A549 (cell line): ENCODE measurements around the gene PGBD5. TPM values are rescaled to one million over a fixed set of nuclear protein-coding genes. Genes with fewer than 3 reads are reported as not detected.

Experiments used
- ATAC-seq, 2 experiments: fragments of 200-7000 bp in 1 of 2; fragments of >200 bp in 1 of 2; cut with Nextera tagmentation in 1 of 2; cut with Tn5 transposase in 1 of 2; 3 replicates each; pipeline versions ENCODE4 v1.8.0 to v1.9.1; 2018 to 2020; ENCODE audit warnings: mild to moderate bottlenecking in 1 of 2, moderate library complexity in 1 of 2
- CTCF ChIA-PET: fragments of 300-600 bp; sonication (Branson Sonifier 250); formaldehyde crosslinking; extraction: SDS; loops from one replicate; lab custom pipeline; 2021; ENCODE audit warnings: antibody characterized with exemption, inconsistent platforms; lab: Yijun Ruan, JAX
- POLR2A ChIA-PET: fragments of 350-600 bp; formaldehyde crosslinking; extraction: SDS; loops from one replicate; lab custom pipeline; 2021; ENCODE audit warnings: antibody characterized with exemption, inconsistent platforms; lab: Yijun Ruan, JAX
- DNase-seq, 2 experiments: peaks; one replicate each; pipeline versions ENCODE4 v3.0.0 to v3.0.0-alpha.2; 2011 to 2016; ENCODE audit warnings: low read depth in 1 of 2, low spot score in 1 of 2
- FAIRE-seq: peaks from 2 replicates; lab custom pipeline; 2011; peaks lifted over from hg19 to GRCh38; lab: Jason Lieb, UNC
- H3K27ac ChIP-seq, 2 experiments: fragments of >200 bp; sonication (Bioruptor Twin); formaldehyde crosslinking; 3 replicates each; pipeline ENCODE4 v1.5.1; 2016 to 2017
- H3K4me1 ChIP-seq: fragments of >200 bp; sonication (Bioruptor Twin); formaldehyde crosslinking; 3 replicates; pipeline ENCODE4 v1.6.1; 2016
- H3K4me2 ChIP-seq: fragments of >200 bp; sonication (Bioruptor Twin); formaldehyde crosslinking; 3 replicates; pipeline ENCODE4 v1.6.1; 2016
- H3K4me3 ChIP-seq: fragments of >200 bp; sonication (Bioruptor Twin); formaldehyde crosslinking; 3 replicates; pipeline ENCODE4 v1.5.1; 2016
- H3K9me3 ChIP-seq: fragments of >200 bp; sonication (Bioruptor Twin); formaldehyde crosslinking; 3 replicates; pipeline ENCODE4 v1.6.1; 2016
- ATOH8 ChIP-seq: fragments of 250-450 bp; sonication (Bioruptor Pico); IDR thresholded peaks from 2 replicates; pipeline ENCODE4 v1.5.0; 2020; ENCODE audit warnings: low read depth, mild to moderate bottlenecking, moderate library complexity
- BCL3 ChIP-seq: fragments of >200 bp; sonication (Bioruptor Twin); formaldehyde crosslinking; IDR thresholded peaks from 3 replicates; pipeline ENCODE4 v1.6.1; 2016
- CBX2 ChIP-seq: fragments of 200-600 bp; sonication (generic); IDR thresholded peaks from 2 replicates; pipeline ENCODE4 v1.6.1; 2016; ENCODE audit warnings: low read depth, mild to moderate bottlenecking, borderline replicate concordance
- CEBPB ChIP-seq, 2 experiments: fragments of >200 bp in 1 of 2; sonication (Bioruptor Twin) in 1 of 2; formaldehyde crosslinking in 1 of 2; IDR thresholded peaks; 2 replicates each; pipeline ENCODE4 v1.6.1; 2012 to 2016
- HDAC2 ChIP-seq: fragments of 200-600 bp; sonication (generic); IDR thresholded peaks from 2 replicates; pipeline ENCODE4 v1.6.1; 2016
- HEYL ChIP-seq: fragments of 250-450 bp; sonication (Bioruptor Pico); IDR thresholded peaks from 2 replicates; pipeline ENCODE4 v1.8.0; 2021; ENCODE audit warnings: mild to moderate bottlenecking, moderate library complexity
- HOXB13 ChIP-seq: fragments of 250-450 bp; sonication (Bioruptor Pico); IDR thresholded peaks from 2 replicates; pipeline ENCODE4 v1.5.0; 2020; ENCODE audit warnings: low read depth, mild to moderate bottlenecking, moderate library complexity
- HOXB5 ChIP-seq: fragments of 250-450 bp; sonication (Bioruptor Pico); IDR thresholded peaks from 2 replicates; pipeline ENCODE4 v1.5.0; 2020; ENCODE audit warnings: mild to moderate bottlenecking, moderate library complexity
- JUNB ChIP-seq: fragments of >200 bp; sonication (Bioruptor Twin); formaldehyde crosslinking; IDR thresholded peaks from 2 replicates; pipeline ENCODE4 v1.6.1; 2016
- MAX ChIP-seq: IDR thresholded peaks from 2 replicates; pipeline ENCODE4 v1.6.1; 2012
- MYC ChIP-seq: IDR thresholded peaks from 2 replicates; pipeline ENCODE4 v1.6.1; 2012; ENCODE audit warnings: mild to moderate bottlenecking, inconsistent platforms, low read length, improper control_type of control experiment, borderline replicate concordance
- RAD21 ChIP-seq, 2 experiments: fragments of >200 bp in 1 of 2; sonication (Bioruptor Twin) in 1 of 2; formaldehyde crosslinking in 1 of 2; IDR thresholded peaks in 1 of 2; conservative IDR thresholded peaks in 1 of 2; 2 replicates in 1 of 2; 3 replicates in 1 of 2; pipeline ENCODE4 v1.6.1; 2012 to 2018; ENCODE audit warnings: inconsistent platforms in 1 of 2
- RNF2 ChIP-seq: fragments of 200-600 bp; sonication (generic); IDR thresholded peaks from 2 replicates; pipeline ENCODE4 v1.6.1; 2016; ENCODE audit warnings: low read depth, mild to moderate bottlenecking, antibody characterized with exemption, moderate library complexity, borderline replicate concordance
- TFCP2L1 ChIP-seq: fragments of 250-450 bp; sonication (Bioruptor Pico); IDR thresholded peaks from 2 replicates; pipeline ENCODE4 v1.5.0; 2021; ENCODE audit warnings: mild to moderate bottlenecking
- USF2 ChIP-seq: fragments of 450-650 bp; IDR thresholded peaks from 2 replicates; pipeline ENCODE4 v1.6.1; 2014; ENCODE audit warnings: antibody characterized with exemption
- ZNF302 ChIP-seq: fragments of 250-450 bp; sonication (Bioruptor Pico); IDR thresholded peaks from 2 replicates; pipeline ENCODE4 v1.9.0; 2021; ENCODE audit warnings: inconsistent platforms, mild to moderate bottlenecking, moderate library complexity
- WGBS: methylation state at CpG from one replicate; pipeline ENCODE4 v1.1.6; 2017; ENCODE audit errors: missing lambda C conversion rate; 5-methylcytosine and 5-hydroxymethylcytosine counted together
- polyA plus RNA-seq, 4 experiments: library from polyadenylated mRNA; depleted of rRNA in 3 of 4; stranded (reverse); fragments of >200 nt; fragmentation: RNase III in 1 of 4; extraction: RNeasy Plus Mini Kit Qiagen cat#74134 plus additional on column Dnase treatment in 1 of 4; gene quantifications; 2 replicates in 3 of 4; 3 replicates in 1 of 4; pipeline ENCODE4 v1.2.3, GENCODE V29; 2011 to 2017
- TF ChIP-seq, protein P1 (sequence below): fragments of 250-450 bp; sonication (Bioruptor Pico); IDR thresholded peaks from 2 replicates; pipeline ENCODE4 v1.5.0; 2021; ENCODE audit warnings: mild to moderate bottlenecking, moderate library complexity, borderline replicate concordance

PGBD5 gene
- polyA plus RNA-seq, 2 of the 4 experiments (the other 2 are of a cell fraction): 0.04 to 0.66 TPM

DNA sequence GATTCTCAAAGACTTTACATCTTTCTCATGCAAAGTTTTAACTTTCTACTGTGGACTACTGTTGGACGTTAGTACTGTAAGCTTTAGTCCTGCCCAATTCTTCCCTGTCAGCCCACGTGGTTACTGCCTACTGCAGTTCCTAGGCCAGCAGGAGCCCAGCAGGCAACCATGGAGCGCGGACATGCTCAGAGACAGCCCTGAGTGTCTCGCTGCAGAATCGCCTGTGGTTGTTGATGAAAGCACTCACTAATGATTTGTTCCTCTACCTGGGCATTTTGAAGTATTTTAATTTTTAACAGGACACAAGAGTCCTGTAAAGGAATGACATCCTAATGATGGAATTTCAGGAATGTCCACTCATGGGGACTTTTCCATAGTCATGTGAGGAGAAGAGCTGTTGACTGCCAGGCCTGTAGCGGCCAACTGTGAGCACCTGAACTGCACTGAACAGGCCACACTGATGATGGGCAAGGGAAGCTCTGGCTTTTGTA lies 44.1 kb downstream of the PGBD5 start:
- peak overlapping the region; percentile 4; the same call in 2 of the 3 replicates for H3K4me2 ChIP-seq
- no peak overlapping the region for H3K4me3 ChIP-seq
- peaks cover 8% of the 10 kb centered on the region; the same call in 2 of the 3 replicates for H3K4me1 ChIP-seq
- TF ChIP-seq TFCP2L1 (CRISPR knock-in tag) (no peak), MAX (peak; percentile 32; the same call in 1 of the 2 replicates)
- DNase-seq (peak; percentile 16 to 28), FAIRE-seq (no peak), ATAC-seq (peak; percentile 69; a peak in 5 of 6 replicates)
- 41% methylated on average over 7 of the region's 7 CpGs for WGBS
- CTCF ChIA-PET: interaction anchor here (0.7 kb wide), 1 partner anchor 11 kb away, joined by 3 read pairs; no protein-coding TSS in a partner anchor
- H3K27ac ChIP-seq: no peak overlapping the region
- POLR2A ChIA-PET: no interaction called here
- peaks cover 14% of the 10 kb centered on the region for H3K9me3 ChIP-seq

GRCh38 chr1:230381585-230381984 lies 44.5 kb downstream of the PGBD5 start:
- Histone ChIP-seq H3K27ac (no peak overlapping the region), H3K4me3 (no peak overlapping the region), H3K9me3 (peaks cover 14% of the 10 kb centered on the region), H3K4me1 (peaks cover 8% of the 10 kb centered on the region; the same call in 2 of the 3 replicates), H3K4me2 (peak overlapping the region; percentile 4; the same call in 1 of the 3 replicates)
- no peak; a peak in 1 of 6 replicates for ATAC-seq
- FAIRE-seq: no peak
- no peak for DNase-seq
- ChIA-PET POLR2A (no interaction called here), CTCF (no interaction called here)
- TF ChIP-seq HOXB5 (no peak), CEBPB (IDR thresholded peaks at IDR 0.05) (no peak)
- WGBS: 69% methylated on average over 6 of the region's 6 CpGs

GRCh38 chr1:230381049-230381467 lies 45.1 kb downstream of the PGBD5 start:
- ATAC-seq (peak in 1 of 2 experiments; percentile 19; a peak in 1 of 6 replicates), FAIRE-seq (no peak), DNase-seq (no peak)
- TF ChIP-seq HOXB13 (CRISPR knock-in tag) (no peak), ZNF302 (CRISPR knock-in tag) (no peak), ATOH8 (CRISPR knock-in tag) (no peak), CEBPB (IDR thresholded peaks at IDR 0.05) (0 out of 4 replicates have a peak, but pooled peaks of 1 of the 2 experiments have one; percentile 27)
- H3K27ac ChIP-seq: no peak overlapping the region
- no peak overlapping the region for H3K4me3 ChIP-seq
- H3K9me3 ChIP-seq: peaks cover 14% of the 10 kb centered on the region
- 75% methylated on average over 3 of the region's 5 CpGs for WGBS
- H3K4me1 ChIP-seq: peaks cover 8% of the 10 kb centered on the region; the same call in 2 of the 3 replicates
- CTCF ChIA-PET: no interaction called here
- POLR2A ChIA-PET: no interaction called here
- H3K4me2 ChIP-seq: no peak overlapping the region

DNA sequence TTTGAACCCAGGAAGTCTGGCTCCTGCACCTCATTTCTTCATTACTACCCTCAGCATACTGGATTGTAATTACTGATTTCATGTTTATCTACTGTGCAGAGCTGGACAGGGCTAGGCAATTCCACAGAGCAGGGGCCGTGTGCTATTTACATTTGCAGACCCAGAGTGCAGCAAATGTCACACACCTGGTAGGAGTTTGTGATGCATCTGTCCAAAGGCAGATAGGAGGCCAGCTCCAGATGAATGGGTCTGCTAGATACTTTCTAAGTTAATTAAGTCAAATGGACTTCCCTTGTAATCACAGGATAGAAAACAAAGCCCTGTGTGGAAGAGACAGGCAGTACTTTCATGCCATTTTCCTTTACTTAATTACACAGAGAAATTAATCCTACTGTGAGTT lies 46.2 kb downstream of the PGBD5 start:
- H3K4me1 ChIP-seq: peaks cover 8% of the 10 kb centered on the region; the same call in 2 of the 3 replicates
- no peak for ATAC-seq
- H3K4me3 ChIP-seq: no peak overlapping the region
- TF ChIP-seq CBX2 (no peak), BCL3 (no peak), CEBPB (IDR thresholded peaks at IDR 0.05) (no peak), HOXB5 (no peak), HDAC2 (no peak), HEYL (CRISPR knock-in tag) (no peak), MYC (no peak), RAD21 (conservative IDR thresholded peaks at IDR 0.05 in 1 of 2, IDR thresholded peaks at IDR 0.05 in 1 of 2) (no peak), JUNB (no peak), USF2 (no peak), RNF2 (no peak)
- TF ChIP-seq, protein P1, sequence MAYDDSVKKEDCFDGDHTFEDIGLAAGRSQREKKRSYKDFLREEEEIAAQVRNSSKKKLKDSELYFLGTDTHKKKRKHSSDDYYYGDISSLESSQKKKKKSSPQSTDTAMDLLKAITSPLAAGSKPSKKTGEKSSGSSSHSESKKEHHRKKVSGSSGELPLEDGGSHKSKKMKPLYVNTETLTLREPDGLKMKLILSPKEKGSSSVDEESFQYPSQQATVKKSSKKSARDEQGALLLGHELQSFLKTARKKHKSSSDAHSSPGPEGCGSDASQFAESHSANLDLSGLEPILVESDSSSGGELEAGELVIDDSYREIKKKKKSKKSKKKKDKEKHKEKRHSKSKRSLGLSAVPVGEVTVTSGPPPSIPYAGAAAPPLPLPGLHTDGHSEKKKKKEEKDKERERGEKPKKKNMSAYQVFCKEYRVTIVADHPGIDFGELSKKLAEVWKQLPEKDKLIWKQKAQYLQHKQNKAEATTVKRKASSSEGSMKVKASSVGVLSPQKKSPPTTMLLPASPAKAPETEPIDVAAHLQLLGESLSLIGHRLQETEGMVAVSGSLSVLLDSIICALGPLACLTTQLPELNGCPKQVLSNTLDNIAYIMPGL (CRISPR knock-in tag): no peak
- FAIRE-seq: no peak
- peaks cover 14% of the 10 kb centered on the region for H3K9me3 ChIP-seq
- H3K27ac ChIP-seq: no peak overlapping the region
- no peak overlapping the region for H3K4me2 ChIP-seq
- 6% methylated on average over 1 of the region's 1 CpG for WGBS
- ChIA-PET CTCF (no interaction called here), POLR2A (no interaction called here)
- DNase-seq: no peak
